NCI-H774 (cell line): ENCODE data around the gene MATN1.

Experiments used
- DNase-seq: peaks from one replicate; lab custom pipeline; 2025; lab: John Stamatoyannopoulos, UW

The MATN1 gene

DNA sequence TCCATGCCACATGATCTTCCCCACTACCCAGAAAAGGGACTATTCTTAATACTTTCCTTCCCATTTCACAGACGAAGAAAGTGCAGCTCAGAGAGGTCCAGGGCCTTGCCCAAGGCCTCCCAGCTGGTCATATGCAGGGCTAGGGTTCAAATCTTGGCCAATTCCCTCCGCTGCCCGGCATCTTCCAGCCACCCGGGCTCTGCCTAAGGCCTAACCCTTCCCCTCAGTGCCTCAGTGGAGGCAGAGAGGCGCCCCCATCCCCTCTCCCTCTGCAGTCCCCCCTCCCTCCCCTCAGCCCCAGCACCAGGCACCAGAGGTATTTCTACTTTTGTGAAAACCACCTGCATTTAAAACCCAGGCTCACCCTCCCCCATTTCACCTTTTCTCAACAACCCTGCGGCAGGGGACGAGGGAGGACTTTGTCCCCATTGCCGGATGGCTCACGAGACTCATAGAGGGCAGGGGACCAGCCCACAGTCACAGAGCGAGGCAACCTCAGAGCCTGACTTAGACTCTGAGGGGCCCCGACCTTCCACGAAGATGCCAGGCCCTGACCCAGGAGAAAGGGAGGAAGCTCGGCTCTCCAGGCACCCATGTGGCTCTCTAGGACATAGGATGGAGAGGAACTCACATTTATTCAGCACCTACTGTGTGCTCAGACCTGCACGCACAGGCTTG lies 21.9 kb upstream of the MATN1 start:
- no peak for DNase-seq

DNA sequence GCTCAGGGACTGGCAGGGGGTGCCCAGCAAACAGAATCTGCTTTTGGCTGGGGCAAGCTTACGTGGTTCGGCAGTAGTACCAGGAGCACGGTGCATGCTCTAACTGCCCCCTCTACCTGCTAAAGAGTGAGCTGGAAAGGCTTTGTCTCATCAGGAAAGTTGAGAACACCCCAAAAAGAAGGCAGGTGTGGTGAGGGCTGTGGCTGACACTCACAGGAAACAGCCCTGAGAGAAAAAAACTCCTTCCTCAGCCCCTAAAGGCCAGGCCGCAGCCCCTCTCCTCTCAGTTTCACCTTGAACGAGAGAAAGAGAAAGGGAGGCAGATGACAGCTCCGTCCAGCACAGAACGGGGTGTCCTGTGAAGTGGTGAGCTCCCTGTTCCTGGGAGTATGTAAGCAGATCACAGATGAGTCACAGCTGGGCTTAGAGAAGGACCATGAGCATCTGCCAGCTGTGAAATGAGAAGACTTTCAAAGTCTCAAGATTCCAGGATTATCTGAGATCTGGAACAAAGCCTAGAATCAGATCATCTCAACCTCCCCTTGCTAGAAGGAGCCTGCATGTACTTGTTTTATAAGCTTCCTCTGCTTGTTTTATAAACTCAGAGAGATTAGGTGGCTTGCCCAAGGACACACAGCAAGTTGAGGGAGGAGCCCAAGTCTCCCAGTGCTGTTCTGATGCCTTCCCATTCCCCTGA lies 20.8 kb upstream of the MATN1 start:
- no peak for DNase-seq

DNA sequence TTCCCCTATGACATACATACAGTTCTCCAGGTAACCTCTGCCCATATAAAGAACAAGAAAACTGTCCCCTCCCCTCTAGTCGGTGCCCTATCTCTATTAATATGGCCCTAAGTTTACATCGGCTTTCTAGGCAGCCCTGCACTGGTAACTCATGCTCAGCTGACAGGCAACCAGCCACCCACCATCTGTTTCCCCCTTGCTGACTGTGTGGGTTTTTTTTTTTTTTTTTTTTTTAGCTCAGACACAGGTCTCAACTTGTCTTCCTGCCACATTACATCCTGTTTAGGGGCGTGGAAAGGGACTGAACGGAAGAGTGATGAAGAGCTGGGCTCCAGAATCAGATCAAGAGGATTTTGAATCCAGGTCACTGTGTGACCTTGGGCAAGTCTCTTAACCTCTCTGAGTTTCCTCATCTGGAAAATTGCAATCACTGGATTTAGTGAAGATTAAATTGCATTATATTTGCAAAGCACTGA lies 20.2 kb upstream of the MATN1 start:
- no peak for DNase-seq

DNA sequence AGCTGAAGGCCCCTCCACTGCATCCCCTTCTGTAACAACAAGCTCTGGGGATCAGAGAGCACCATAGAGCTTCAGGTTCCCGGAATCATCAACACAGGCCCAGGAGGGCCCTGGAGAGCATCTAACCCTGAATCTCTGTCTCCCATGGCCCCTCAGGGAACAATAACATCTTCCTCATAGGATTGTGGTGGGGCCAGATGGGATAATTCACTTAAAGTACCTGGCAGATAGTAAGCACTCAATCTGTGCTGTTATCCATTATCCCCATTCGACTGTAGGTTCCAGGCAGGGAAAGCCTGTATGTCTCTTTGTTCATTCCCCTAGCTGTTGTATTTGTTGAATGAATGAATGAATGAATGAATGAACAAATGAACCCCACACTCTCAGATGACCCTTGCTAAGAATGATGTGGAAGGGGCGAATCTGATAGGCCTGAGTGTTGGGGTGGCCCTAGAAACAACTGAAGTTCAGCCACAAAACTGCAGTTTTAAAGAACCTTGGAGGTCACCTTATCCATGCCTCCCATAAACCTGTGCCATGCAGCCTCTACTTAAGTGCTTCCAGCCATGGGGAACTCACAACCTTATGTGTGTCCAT lies 19.7 kb upstream of the MATN1 start:
- DNase-seq: no peak

DNA sequence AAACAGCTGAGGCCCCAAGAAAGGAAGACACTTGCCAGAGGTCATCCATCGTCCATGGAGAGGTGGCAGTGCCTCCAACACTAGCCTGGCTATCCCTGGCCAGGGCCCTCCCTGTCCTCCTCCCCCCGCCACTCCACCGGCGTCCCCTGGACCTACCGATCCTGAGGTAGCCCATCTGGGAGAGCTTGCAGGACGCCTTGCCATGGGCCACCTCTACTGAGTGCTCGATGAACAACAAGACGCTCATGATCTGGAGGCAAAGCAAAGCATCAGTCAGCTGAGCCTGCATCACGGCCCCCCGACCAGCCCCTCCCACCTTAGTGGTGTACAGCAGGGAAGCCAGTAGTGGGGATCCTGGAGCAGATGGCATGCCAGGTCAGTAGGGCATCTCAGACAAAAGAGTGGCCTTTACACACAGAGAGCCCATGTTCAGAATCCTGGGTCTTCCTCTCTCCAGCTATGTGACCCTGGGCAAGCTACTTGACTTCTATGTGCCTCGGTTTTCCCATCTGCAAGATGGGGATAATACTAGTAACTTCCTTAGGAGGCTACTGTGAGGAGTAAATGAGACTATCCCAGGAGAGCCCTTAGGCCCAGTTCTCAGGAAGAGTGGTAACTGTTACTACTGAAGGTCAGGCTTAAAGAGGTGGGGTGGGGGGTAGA lies 19.0 kb upstream of the MATN1 start:
- no peak for DNase-seq

DNA sequence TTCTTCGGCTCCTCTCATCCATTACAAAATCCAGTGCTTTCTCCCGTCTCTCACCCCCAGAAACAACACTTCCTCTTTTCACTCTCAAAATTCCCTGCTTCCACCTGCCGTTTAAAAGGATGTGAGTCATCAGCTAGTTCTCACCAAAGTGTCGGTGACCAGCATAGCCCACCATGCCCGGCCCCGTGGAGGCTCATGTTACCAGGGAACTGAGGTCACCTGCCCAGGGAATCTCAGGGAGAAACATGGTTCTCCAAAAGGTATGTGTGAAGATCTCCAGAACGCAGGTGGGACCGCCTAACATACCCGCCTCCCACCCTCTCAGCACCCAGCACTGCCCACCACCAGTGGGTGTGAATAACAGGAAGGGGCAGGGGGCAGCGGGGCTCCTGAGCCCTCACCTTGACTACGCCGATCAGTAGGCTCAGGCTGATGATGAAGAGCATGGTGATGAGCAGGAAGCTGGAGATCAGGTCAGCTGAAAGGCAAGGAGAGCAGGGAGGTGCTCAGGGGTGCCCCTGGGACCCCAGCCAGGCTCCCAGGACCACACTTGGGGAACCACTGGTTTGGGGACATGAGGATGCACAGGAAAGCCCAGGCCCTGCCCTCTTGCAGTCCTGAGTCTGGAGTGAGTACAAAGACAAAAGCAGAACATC lies 18.0 kb upstream of the MATN1 start:
- DNase-seq: no peak

DNA sequence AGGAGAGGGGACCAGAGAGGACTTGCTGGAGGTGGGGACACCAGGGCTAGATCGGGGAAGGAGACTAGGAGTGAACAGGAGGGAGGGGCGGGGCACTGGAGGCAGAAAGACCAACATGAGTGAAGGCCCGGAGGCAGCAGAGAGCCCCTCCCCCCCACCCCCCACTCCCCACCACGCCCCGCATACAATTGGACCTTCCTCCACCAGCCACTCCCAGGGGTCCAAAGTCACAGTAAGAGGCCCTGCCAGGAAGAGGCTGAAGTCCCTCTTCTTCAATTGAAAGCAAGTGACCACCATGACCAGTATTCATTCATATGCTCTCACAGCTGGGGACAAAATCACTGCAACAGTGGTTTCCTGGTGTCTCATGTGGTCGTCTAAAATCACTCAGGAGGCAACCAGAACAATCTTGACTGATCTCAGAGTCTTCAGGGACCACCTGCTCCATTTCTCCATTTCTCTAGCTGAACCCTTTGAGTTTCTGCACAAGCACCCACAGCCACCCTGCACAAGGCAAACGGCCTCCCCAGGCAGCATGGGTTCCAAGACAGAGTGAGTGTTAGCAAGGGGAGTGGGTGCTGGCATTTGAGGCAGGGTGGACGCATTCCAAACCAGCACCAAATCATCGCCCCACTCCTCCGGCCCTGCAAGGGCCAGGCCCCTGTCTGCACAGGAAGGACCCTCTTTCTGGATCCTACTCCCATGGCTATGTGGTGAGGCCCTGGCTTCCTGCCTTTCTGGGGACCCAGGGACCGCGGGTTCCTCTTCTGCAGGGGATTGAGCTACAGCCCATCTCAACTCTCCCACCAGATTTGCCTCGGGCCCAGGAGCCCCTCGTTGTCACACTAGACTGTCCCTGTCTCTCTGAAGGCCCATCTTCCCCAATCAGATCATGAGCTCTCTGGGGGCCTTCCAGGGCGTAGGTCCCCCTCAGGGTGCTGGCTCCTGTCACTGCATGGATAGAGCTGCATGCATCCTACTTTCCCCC lies 17.2 kb upstream of the MATN1 start:
- no peak for DNase-seq

DNA sequence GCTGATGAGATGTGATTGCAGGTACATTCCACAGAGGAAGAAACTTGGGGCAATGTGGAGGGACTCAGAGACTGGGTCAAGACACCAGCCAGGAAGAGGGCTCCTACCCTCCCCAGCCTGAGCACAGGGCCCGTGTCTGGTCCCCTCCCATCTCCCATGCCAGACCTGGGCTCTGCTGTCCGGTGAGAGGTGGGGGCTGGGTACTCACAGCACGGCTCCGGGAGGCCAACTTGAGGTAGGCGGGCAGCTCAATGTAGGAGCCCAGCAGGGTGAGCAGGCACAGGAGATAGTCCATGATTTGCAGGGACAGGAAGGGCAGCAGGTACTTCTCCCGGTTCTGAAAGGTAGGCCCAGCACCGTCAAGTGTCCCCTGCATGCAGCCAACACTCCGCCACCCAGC lies 16.2 kb upstream of the MATN1 start:
- DNase-seq: no peak

DNA sequence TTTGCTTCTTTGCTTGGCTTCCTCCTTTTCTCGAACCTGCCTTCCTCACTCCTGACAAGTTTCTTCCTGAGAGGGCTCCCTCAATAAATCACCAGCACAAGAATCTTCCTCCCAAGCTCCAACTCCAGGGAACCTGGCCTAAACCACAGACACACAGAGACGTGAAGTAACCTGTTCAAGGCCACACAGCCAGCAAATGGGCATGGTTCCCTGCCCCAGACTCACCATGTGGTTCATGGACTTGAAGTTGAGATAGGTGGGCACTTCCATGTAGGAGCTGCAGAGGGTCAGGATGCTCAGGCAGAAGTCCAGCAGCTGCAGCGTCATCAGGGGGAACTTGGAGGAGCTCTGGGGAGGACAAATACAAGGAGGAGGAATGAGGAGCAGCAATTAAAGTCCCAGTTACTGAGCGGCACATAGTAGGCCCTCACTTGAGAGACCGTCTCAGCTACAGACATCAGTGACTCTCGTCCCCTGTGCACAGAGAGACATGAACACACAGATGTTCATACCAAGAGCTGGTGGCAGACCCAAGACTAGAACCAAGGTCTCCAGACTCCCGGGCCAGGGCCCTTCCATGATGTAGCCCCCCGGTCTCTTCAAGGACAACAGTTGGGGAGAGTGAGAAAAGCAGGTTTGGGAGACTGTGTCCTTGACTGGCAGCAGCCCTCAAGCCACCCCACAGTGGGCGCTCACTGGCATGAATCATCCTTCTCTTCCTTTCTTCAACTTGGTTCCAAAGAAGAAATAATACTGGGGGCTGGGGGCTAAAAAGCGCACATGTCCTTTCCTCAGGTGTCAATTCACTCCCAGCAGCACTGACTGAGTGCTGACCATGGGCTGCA lies 15.6 kb upstream of the MATN1 start:
- DNase-seq: no peak

DNA sequence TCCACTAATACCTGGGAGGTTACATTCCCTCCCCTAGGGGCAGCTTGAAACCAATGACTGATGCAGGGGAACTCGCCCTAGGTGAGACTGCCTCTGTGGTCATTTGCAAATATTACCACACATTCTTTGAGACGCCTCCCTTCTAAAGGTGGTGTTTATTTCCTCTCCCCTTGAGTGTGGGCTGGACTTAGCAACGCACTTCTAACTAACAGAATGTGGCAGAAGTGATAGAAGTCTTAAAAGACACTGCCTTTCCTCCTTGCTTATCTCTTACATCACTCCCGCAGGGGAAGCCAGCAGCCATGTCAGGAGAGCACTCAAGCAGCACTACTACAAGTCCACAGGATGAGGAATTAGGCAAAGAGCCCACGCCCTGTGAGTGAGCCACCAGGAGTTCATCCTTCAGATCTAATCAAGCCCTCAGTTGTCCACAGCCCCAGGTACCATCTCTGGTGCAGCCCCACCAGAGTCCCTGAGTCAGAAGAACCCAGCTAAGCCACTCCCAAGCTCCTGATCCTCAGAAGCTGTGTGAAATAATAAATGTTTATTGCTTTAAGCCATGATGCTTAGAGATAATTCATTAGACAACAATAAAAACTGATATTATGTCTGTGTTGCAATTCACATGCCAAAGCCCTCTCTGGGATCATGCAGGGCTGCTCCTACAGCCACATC lies 14.8 kb upstream of the MATN1 start:
- no peak for DNase-seq

DNA sequence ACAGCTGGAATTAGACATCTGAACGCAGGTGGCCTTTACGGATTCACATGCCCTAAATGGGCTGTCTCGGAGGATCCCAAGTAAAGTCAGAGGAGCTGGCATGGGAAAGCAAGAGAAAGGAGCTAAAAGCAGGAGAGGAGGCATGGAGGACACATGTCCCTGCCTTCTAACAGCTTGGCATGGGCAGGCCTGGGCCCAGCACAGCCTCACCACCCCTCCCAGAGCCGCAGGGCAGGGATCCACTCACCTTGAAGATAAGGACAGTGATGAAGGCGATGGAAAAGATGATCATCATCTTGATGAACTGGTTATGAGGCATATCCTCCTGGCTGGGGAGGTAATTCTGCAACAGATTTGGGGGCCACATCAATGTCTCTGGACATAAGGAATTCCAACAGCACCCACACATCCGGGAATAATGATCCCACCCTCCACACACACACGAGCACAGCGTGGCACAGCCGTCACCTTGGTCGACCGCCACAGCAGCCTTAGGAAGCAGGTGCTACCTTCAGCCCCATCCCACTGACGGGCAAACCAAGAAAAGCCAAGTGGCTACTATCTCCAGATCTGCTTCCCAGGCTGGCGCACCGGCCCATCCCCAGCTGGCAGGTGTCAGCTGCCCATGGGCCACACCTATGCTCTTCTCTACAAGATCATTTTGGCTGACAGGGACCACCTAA lies 14.1 kb upstream of the MATN1 start:
- no peak for DNase-seq

DNA sequence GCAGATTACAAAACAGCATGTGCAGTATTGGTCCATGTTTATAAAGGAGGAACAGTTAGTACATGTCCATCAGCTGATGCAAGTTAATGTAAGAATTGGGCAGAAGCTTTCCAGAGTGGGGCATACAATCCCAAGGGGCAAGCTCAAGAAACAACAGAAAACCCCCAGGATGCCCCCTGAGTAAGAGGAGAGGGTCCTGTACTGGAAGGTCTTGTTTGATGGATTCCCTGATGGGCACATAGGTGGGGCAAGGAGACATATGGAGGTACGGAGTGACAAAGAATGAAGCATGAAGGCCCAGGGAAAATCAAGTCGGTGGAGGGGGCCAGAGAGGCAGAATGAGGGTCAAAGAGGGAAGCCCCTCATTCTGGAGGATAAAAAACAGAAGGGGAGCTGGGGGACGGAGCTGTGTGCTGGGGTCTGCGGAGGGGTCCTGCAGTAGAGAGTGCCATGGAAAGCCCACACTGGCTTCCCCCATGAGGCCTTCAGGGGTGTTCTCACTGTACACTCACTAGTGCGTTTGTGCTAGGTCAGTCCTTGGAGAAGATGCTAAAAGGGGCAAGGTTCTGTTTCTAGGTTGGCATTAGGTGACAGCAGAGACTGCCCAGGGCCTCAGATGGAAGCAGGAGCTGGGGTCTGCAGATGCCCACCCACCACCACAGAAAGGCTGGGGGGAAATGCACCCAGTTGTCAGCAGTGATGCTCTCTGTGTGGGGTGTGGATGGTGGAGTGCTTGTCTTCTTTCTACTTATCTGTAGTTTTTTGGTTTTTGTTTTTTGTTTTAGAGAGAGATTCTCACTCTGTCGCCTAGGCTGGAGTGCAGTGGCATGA lies 12.5 kb upstream of the MATN1 start:
- no peak for DNase-seq

DNA sequence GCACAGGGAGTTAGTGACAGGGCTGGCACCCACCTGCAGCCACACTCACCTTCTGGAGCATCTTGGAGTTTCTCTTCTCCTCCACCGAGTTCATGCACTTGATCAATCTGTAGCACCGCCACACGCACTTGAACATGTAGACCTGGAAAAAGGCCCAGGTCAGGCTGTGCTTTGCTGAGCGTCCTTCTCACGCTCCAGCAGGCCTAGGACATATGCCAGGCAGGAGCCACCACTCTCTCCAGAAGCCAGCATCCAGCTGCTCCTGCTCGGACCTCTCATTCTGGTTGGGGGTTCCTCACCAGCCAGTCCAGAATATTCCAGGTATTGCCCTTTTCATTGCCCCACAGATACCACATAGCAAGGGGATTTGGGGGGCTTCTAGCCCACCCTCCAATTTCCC lies 11.7 kb upstream of the MATN1 start:
- DNase-seq: no peak

DNA sequence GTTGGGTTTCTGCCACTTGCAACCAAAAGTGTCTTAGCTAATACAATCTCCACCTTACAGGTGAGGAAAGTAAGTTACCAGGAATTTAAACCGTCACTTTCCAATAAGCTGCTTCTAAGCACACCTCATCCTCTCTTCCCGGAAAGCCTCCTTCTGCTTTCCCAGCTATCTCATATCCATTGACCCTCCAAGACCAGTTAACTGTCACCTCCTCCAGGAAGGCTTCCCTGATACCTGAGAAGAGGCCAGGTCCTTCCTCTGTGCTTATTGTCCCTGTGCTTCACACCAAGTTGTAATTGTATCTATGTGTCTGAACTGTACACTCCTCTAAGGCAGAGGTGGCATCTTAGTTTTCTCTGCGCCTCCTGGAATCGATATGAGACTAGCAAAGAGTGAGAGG lies 11.2 kb upstream of the MATN1 start:
- DNase-seq: no peak

DNA sequence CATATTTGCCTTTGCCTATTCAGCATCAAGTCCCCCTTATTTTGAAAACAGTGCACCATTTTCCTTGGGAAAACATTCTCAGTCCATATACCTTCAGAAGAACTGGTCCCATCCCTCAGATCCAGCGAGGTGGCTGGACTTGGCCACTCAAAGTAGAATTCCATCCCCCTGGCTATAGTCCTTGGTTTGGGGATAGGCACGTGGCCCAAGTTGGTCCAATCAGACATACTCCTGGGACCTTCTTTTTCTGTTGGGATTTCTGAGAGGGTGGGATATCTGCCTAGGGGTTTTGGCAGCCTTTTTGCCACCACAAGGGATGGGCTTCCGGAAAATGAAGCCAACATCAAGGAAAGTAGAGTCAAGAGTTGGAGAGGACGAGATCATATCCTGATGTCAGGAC lies 10.7 kb upstream of the MATN1 start:
- no peak for DNase-seq

DNA sequence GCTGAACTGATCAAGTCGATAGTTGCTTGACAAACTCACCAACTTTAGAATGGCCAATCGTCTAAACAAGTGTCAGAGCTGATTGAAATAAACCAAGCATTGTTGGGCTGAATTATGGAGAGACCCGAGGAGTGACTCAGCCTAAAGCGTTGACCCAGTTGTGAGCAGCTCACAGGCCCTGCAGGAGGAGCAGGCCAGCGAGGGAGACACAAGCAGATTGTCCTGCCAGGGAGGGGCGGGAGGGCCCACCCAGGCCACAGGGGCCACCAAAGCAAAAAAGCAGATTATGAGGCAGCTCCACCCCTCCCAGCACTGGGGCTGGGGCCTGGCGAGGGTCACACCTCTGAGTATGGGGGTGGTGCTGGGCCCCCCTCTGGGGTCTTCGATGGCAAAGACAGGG lies 10.1 kb upstream of the MATN1 start:
- DNase-seq: no peak

DNA sequence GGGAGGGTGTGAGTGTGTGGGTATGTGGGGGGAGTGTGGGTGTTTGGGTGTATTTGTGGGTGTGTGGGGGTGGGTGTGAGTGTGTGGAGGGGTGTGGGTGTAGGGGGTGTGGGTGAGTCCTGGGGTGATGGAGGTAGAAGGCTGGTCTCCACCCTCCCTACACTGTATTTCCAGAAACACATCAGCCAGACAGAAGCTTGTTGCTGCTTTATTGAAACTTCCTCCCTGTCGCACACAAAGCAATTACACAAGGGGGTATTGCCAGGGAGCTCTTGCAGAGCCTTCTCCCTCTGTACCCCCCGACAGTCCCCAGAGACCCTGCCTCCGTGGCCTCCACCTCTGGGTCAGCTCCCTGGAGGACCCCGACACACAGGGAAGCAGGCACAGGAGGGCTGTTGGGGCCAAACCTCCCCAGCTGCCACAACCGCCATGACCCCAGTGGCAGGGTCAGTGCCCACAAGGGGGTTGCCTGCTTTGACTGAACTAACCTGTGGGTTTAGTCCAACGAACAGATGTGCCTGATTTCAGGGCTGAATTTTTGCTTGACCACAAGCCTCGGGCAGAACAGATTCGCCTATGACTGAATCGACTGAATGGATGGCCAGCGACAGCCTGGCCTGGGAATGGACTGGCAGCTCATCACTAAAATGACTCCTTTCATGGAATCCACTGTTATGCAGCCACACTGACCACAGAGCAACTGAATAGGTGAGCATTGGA lies 9.1 kb upstream of the MATN1 start:
- DNase-seq: no peak
